K562 (cell line): ENCODE data around the gene LAMA4. TPM values are rescaled to one million over a fixed set of nuclear protein-coding genes. Genes with fewer than 3 reads are reported as not detected.

Source experiments
- ATAC-seq: fragments of 200-7000 bp; cut with Tn5 transposase; 3 replicates; pipeline ENCODE4 v1.9.1; 2020; ENCODE audit warnings: moderate library complexity
- BruUV-seq: library from RNA; stranded (reverse); fragments of 400-500 nt; replicated peaks from 2 replicates; lab custom pipeline; 2021; lab: Mats Ljungman, UMichigan
- CTCF ChIA-PET: fragments of 300-600 bp; formaldehyde crosslinking; extraction: SDS; loops from one replicate; lab custom pipeline; 2021; ENCODE audit warnings: low intra/inter-chr PET ratio; lab: Yijun Ruan, JAX
- POLR2A ChIA-PET: fragments of 300-600, 350-650 bp; sonication (Branson Sonifier 250); formaldehyde crosslinking; extraction: SDS; loops from one replicate; lab custom pipeline; 2021; ENCODE audit warnings: antibody characterized with exemption, inconsistent platforms; lab: Yijun Ruan, JAX
- DNase-seq, 4 experiments: peaks; one replicate each; pipeline versions ENCODE4 v3.0.0 to v3.0.0-alpha.2; 2011 to 2018; ENCODE audit warnings: low spot score in 3 of 4, mixed read lengths in 3 of 4; ENCODE audit errors: extremely low read depth in 1 of 4
- FAIRE-seq: peaks from 2 replicates; lab custom pipeline; 2011; peaks lifted over from hg19 to GRCh38; lab: Jason Lieb, UNC
- H2AFZ ChIP-seq: 2 replicates; pipeline ENCODE4 v1.6.0; 2011; ENCODE audit warnings: low read depth, low read length, control low read depth, inconsistent platforms
- H3K27ac ChIP-seq: fragments of 200-600 bp; 3 replicates; pipeline ENCODE4 v1.8.0; 2011; ENCODE audit warnings: low read depth, mild to moderate bottlenecking, control low read depth, inconsistent platforms, low read length, moderate library complexity, mixed read lengths; ENCODE audit errors: extremely low read depth
- H3K27me3 ChIP-seq, 2 experiments: fragments of 300-600 bp in 1 of 2; 2 replicates in 1 of 2; 3 replicates in 1 of 2; pipeline versions ENCODE4 v1.6.0 to v1.8.0; 2011; ENCODE audit warnings: inconsistent platforms in 2 of 2, low read length in 2 of 2, mild to moderate bottlenecking in 1 of 2, mixed read lengths in 1 of 2, moderate library complexity in 1 of 2; ENCODE audit not compliant: control insufficient read depth in 2 of 2, insufficient read depth in 2 of 2
- H3K36me3 ChIP-seq: fragments of 300-600 bp; 3 replicates; pipeline ENCODE4 v1.8.0; 2011; ENCODE audit warnings: mild to moderate bottlenecking, low read length, inconsistent platforms; ENCODE audit not compliant: control insufficient read depth, insufficient read depth
- H3K4me1 ChIP-seq, 2 experiments: fragments of 200-600 bp in 1 of 2; replicated peaks in 1 of 2; 2 replicates in 1 of 2; 3 replicates in 1 of 2; pipeline versions ENCODE4 v1.5.1 to v1.8.0; 2011; ENCODE audit warnings: inconsistent platforms in 2 of 2, low read length in 2 of 2, mild to moderate bottlenecking in 1 of 2, mixed read lengths in 1 of 2, moderate library complexity in 1 of 2; ENCODE audit not compliant: control insufficient read depth in 2 of 2, insufficient read depth in 2 of 2
- H3K4me2 ChIP-seq: 2 replicates; pipeline ENCODE4 v1.6.1; 2011; ENCODE audit warnings: low read length, control low read depth, inconsistent platforms, mixed read lengths; ENCODE audit not compliant: insufficient read depth
- H3K4me3 ChIP-seq: fragments of 200-600 bp; sonication (generic), shearing (Covaris generic); 2 replicates; pipeline ENCODE4 v1.5.1; 2016; ENCODE audit warnings: control low read depth, inconsistent platforms
- H3K79me2 ChIP-seq: fragments of 200-600 bp; 3 replicates; pipeline ENCODE4 v1.8.0; 2011; ENCODE audit warnings: low read length, inconsistent platforms; ENCODE audit not compliant: control insufficient read depth, insufficient read depth
- H3K9ac ChIP-seq, 2 experiments: 2 replicates each; pipeline versions ENCODE4 v1.6.0 to v1.6.1; 2011; ENCODE audit warnings: low read depth in 2 of 2, low read length in 2 of 2, control low read depth in 1 of 2, inconsistent platforms in 1 of 2, mild to moderate bottlenecking in 1 of 2, mixed read lengths in 1 of 2; ENCODE audit not compliant: insufficient read depth in 1 of 2
- H3K9me1 ChIP-seq: one replicate; pipeline ENCODE4 v1.6.0; 2011; ENCODE audit warnings: inconsistent platforms, mild to moderate bottlenecking, low read length, moderate library complexity; ENCODE audit not compliant: control insufficient read depth, insufficient read depth
- H3K9me3 ChIP-seq: replicated peaks from 2 replicates; pipeline ENCODE4 v1.5.1; 2011; ENCODE audit warnings: low read depth, low read length, inconsistent platforms; ENCODE audit not compliant: control insufficient read depth, insufficient read depth
- H4K20me1 ChIP-seq: replicated peaks from 2 replicates; pipeline ENCODE4 v1.6.1; 2011; ENCODE audit warnings: low read length, inconsistent platforms, mixed read lengths; ENCODE audit not compliant: control insufficient read depth, insufficient read depth
- ARID2 ChIP-seq: fragments of 450-650 bp; IDR thresholded peaks from 2 replicates; pipeline ENCODE4 v1.6.1; 2017; ENCODE audit warnings: antibody characterized with exemption, mild to moderate bottlenecking
- CREB3 ChIP-seq: fragments of 450-650 bp; conservative IDR thresholded peaks from 2 replicates; pipeline ENCODE4 v1.6.1; 2016; ENCODE audit warnings: missing genetic modification characterization, low read depth, mild to moderate bottlenecking, missing compliant biosample characterization, moderate library complexity
- CREM ChIP-seq: IDR thresholded peaks from 2 replicates; pipeline ENCODE4 v1.6.1; 2014; ENCODE audit warnings: antibody characterized with exemption, low read depth
- HLTF ChIP-seq: fragments of 450-650 bp; IDR thresholded peaks from 2 replicates; pipeline ENCODE4 v1.6.1; 2016
- MCM3 ChIP-seq: fragments of 450-650 bp; IDR thresholded peaks from 2 replicates; pipeline ENCODE4 v1.6.1; 2016
- MIER1 ChIP-seq: fragments of 450-650 bp; IDR thresholded peaks from 2 replicates; pipeline ENCODE4 v1.6.1; 2016; ENCODE audit warnings: antibody characterized with exemption, mild to moderate bottlenecking, low read depth
- NFE2L1 ChIP-seq: fragments of 450-650 bp; IDR thresholded peaks from 2 replicates; pipeline ENCODE4 v1.6.1; 2016; ENCODE audit warnings: missing genetic modification characterization, low read depth, mild to moderate bottlenecking, missing compliant biosample characterization, moderate library complexity, borderline replicate concordance
- NFXL1 ChIP-seq: fragments of 450-650 bp; formaldehyde crosslinking; IDR thresholded peaks from 2 replicates; pipeline ENCODE4 v1.4.0; 2021; ENCODE audit warnings: mild to moderate bottlenecking
- PML ChIP-seq: IDR thresholded peaks from 2 replicates; pipeline ENCODE4 v1.6.1; 2012; ENCODE audit warnings: low read length, inconsistent platforms
- POLR2H ChIP-seq: IDR thresholded peaks from 2 replicates; pipeline ENCODE4 v1.6.1; 2016; ENCODE audit warnings: missing genetic modification characterization, low read depth, mild to moderate bottlenecking, control low read depth, missing compliant biosample characterization, moderate library complexity
- TGIF2 ChIP-seq: sonication (generic); formaldehyde crosslinking; IDR thresholded peaks from 2 replicates; pipeline ENCODE4 v1.8.1; 2022; ENCODE audit warnings: mild to moderate bottlenecking, missing genetic modification reagents, moderate library complexity
- THRB ChIP-seq: fragments of 450-650 bp; formaldehyde crosslinking; conservative IDR thresholded peaks from 2 replicates; pipeline ENCODE4 v1.4.0; 2022; ENCODE audit warnings: mild to moderate bottlenecking, missing genetic modification characterization
- ZNF280A ChIP-seq: fragments of 450-650 bp; IDR thresholded peaks from 2 replicates; pipeline ENCODE4 v1.6.1; 2018; ENCODE audit warnings: mild to moderate bottlenecking, low read depth; ENCODE audit not compliant: partially characterized antibody
- ZNF668 ChIP-seq: fragments of 250-450 bp; sonication (Bioruptor Pico); IDR thresholded peaks from 2 replicates; pipeline ENCODE4 v1.8.0; 2022; ENCODE audit warnings: mild to moderate bottlenecking, inconsistent platforms
- ZNF695 ChIP-seq: fragments of 450-650 bp; formaldehyde crosslinking; IDR thresholded peaks from 2 replicates; pipeline ENCODE4 v1.4.0; 2020; ENCODE audit warnings: mild to moderate bottlenecking, moderate library complexity
- ZNF707 ChIP-seq: fragments of 250-450 bp; sonication (Bioruptor Pico); conservative IDR thresholded peaks from 2 replicates; pipeline ENCODE4 v1.8.0; 2022; ENCODE audit warnings: inconsistent platforms, mild to moderate bottlenecking, moderate library complexity
- WGBS: fragments of 100-300 bp; shearing (Covaris generic); methylation state at CpG from one replicate; pipeline ENCODE4 v1.1.6; 2016; ENCODE audit warnings: low coverage, mixed read lengths; ENCODE audit not compliant: insufficient coverage; ENCODE audit errors: missing lambda C conversion rate; 5-methylcytosine and 5-hydroxymethylcytosine counted together
- in situ Hi-C: fragments of 300-500 bp; cut with MboI; formaldehyde crosslinking; loops from 4 replicates; pipeline ENCODE4 v1.15.0; 2018; ENCODE audit warnings: inconsistent platforms, mixed read lengths
- intact Hi-C: fragments of 100-400 bp; cut with micrococcal nuclease; formaldehyde crosslinking; loops from 2 replicates; pipeline ENCODE4 v1.14.2; 2022
- polyA plus RNA-seq, 8 experiments: library from polyadenylated mRNA; depleted of rRNA in 4 of 8; stranded (reverse) in 5 of 8; unstranded in 3 of 8; fragments of >200 nt; fragmentation: Nextera tagmentation in 2 of 8; fragmentation: Illumina TruSeq in 1 of 8; extraction: Ambion mirVana in 2 of 8; extraction: Trizol in 1 of 8; gene quantifications; 2 replicates each; pipeline versions ENCODE4 v1.2.1 to v1.2.3, GENCODE V29; 2011 to 2014; ENCODE audit warnings: inconsistent platforms in 1 of 8, missing spikeins in 1 of 8
- total RNA-seq, 7 experiments: library from RNA; depleted of rRNA in 6 of 7; stranded (reverse); fragments of >200 nt in 6 of 7; fragmentation: Illumina TruSeq in 2 of 7; extraction: Trizol in 2 of 7; gene quantifications; 2 replicates each; pipeline versions ENCODE4 v1.2.1 to v1.2.3, GENCODE V29; 2011 to 2021; ENCODE audit warnings: low replicate concordance in 1 of 7
- TF ChIP-seq, protein P1 (sequence below): sonication (generic); formaldehyde crosslinking; IDR thresholded peaks from 2 replicates; pipeline ENCODE4 v1.8.0; 2022; ENCODE audit warnings: missing genetic modification reagents, mild to moderate bottlenecking, moderate library complexity, borderline replicate concordance

LAMA4 gene
- total and polyA plus RNA-seq, 9 of the 15 experiments (the other 6 are each of a cell fraction or from before 2014, with no cell fraction given), result 0.05 to 2.9 (median 0.51) TPM

GRCh38 chr6:112258642-112259336, 4.4 kb upstream of the LAMA4 start:
- POLR2A ChIA-PET, result no interaction called here
- Histone ChIP-seq H3K27me3 (peaks cover 7 to 16% of the 10 kb centered on the region in 2 experiments; a peak in 3 of 5 replicates), H3K79me2 (no peaks in the 10 kb centered on the region), H3K4me1 (peaks cover 0 to 3% of the 10 kb centered on the region in 2 experiments; a peak in 1 of 5 replicates), H3K4me2 (no peak overlapping the region), H3K27ac (no peak overlapping the region), H3K4me3 (no peak overlapping the region), H2AFZ (no peak overlapping the region), H4K20me1 (no peaks in the 10 kb centered on the region), H3K9me1 (no peaks in the 10 kb centered on the region), H3K9ac (no peak overlapping the region), H3K9me3 (no peaks in the 10 kb centered on the region), H3K36me3 (no peaks in the 10 kb centered on the region)
- DNase-seq (no peak), ATAC-seq (no peak), FAIRE-seq (no peak)
- intact Hi-C loops (no loop called here), in situ Hi-C loops (no loop called here)
- 0% methylated on average over 9 of the region's 11 CpGs for WGBS
- BruUV-seq, result no TSS peak
- TF ChIP-seq CREM (no peak), MCM3 (no peak), MIER1 (no peak), TGIF2 (CRISPR knock-in tag) (no peak), ZNF280A (no peak), HLTF (no peak), ZNF707 (CRISPR knock-in tag) (no peak), THRB (CRISPR knock-in tag) (no peak), ZNF695 (CRISPR knock-in tag) (no peak), PML (no peak), ARID2 (no peak), NFXL1 (CRISPR knock-in tag) (no peak), POLR2H (tag) (no peak), ZNF668 (CRISPR knock-in tag) (no peak), CREB3 (tag) (no peak), NFE2L1 (no peak)
- TF ChIP-seq, protein P1, sequence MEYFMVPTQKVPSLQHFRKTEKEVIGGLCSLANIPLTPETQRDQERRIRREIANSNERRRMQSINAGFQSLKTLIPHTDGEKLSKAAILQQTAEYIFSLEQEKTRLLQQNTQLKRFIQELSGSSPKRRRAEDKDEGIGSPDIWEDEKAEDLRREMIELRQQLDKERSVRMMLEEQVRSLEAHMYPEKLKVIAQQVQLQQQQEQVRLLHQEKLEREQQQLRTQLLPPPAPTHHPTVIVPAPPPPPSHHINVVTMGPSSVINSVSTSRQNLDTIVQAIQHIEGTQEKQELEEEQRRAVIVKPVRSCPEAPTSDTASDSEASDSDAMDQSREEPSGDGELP (CRISPR knock-in tag), result no peak
- CTCF ChIA-PET, result no interaction called here
